ENCODE measurements around the gene YAP1.
"Not testable (repeated sequence)": the region's sequence is repeated elsewhere in the genome, so short reads cannot be mapped to it uniquely, and the experiment has no call there.

YAP1 gene

GRCh38 chr11:102244681-102245409 is 134.6 kb downstream of the YAP1 start:
- no peak for DNase-seq

- DNase-seq: no peak
These were observed 141.2 kb downstream of the YAP1 start for GRCh38 chr11:102251423-102251822.

- DNase-seq: no peak
These were observed 142.2 kb downstream of the YAP1 start for GRCh38 chr11:102252339-102252891.

GRCh38 chr11:102253020-102253715 is 142.9 kb downstream of the YAP1 start:
- no peak for DNase-seq

GRCh38 chr11:102254047-102254446 is 143.8 kb downstream of the YAP1 start:
- no peak for DNase-seq

- no peak for DNase-seq
These were observed 146.0 kb downstream of the YAP1 start for GRCh38 chr11:102256251-102256650.

- DNase-seq: no peak
These were observed 150.0 kb downstream of the YAP1 start for GRCh38 chr11:102260241-102260640.

- DNase-seq: no peak
These were observed 153.2 kb downstream of the YAP1 start for GRCh38 chr11:102263379-102264003.

- not testable (repeated sequence) for DNase-seq
These were observed 154.5 kb downstream of the YAP1 start for GRCh38 chr11:102264704-102265103.

- no peak for DNase-seq
These were observed 155.9 kb downstream of the YAP1 start for GRCh38 chr11:102266099-102266498.

GRCh38 chr11:102267609-102268008 is 157.4 kb downstream of the YAP1 start:
- DNase-seq: no peak

GRCh38 chr11:102268083-102268984 is 158.1 kb downstream of the YAP1 start:
- peak; percentile 92 for DNase-seq

GRCh38 chr11:102268985-102269470 is 158.8 kb downstream of the YAP1 start:
- DNase-seq: peak; percentile 29

GRCh38 chr11:102269927-102270326 is 159.7 kb downstream of the YAP1 start:
- DNase-seq: no peak

- DNase-seq: no peak
These were observed 162.0 kb downstream of the YAP1 start for GRCh38 chr11:102272047-102272824.

GRCh38 chr11:102274628-102275027 is 164.4 kb downstream of the YAP1 start:
- no peak for DNase-seq

- DNase-seq: no peak
These were observed 166.1 kb downstream of the YAP1 start for GRCh38 chr11:102276362-102276761.

- no peak for DNase-seq
These were observed 166.5 kb downstream of the YAP1 start for GRCh38 chr11:102276783-102277182.

- DNase-seq: no peak
These were observed 169.5 kb downstream of the YAP1 start for GRCh38 chr11:102279641-102280170.

- DNase-seq: no peak
These were observed 170.1 kb downstream of the YAP1 start for GRCh38 chr11:102280245-102280833.

All from NCI-H345 (cell line).